HG02678 (cell line): ENCODE measurements around the gene NOD1.
"Not testable (repeated sequence)": the region's sequence is repeated elsewhere in the genome, so short reads cannot be mapped to it uniquely, and the experiment has no call there.

Experiments used
- ATAC-seq: cut with Tn5 transposase; IDR thresholded peaks from one replicate; pipeline ENCODE4 v1.9.1; 2021; ENCODE audit warnings: mild to moderate bottlenecking, moderate library complexity; ENCODE audit not compliant: unreplicated experiment

Gene NOD1

DNA sequence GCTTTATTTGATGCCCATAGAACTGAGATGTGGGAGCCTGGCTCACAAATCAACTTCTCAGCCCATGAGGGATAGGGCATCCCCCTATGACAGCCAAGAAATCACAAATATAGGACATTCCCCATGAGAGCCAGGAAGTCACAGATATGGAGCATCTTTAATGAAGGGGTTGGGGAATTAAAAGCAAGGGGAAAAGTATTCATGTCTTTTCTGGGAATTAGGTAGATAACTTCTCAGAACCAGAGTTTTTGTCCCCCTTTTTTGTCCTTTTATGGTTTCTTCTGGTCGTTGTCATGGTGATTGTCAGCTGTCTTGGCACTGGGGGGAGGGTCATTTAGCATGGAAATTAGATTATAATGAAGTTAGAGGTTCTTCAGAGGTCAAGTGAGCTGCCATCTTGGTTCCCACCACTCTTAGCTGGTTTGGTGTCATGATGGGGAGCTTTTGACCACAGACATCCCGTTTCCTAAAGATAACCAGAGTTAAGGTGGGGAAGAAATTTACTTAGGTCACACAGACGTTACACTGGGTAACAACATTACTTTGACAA, 56.9 kb downstream of the NOD1 start:
- no peak for ATAC-seq

DNA sequence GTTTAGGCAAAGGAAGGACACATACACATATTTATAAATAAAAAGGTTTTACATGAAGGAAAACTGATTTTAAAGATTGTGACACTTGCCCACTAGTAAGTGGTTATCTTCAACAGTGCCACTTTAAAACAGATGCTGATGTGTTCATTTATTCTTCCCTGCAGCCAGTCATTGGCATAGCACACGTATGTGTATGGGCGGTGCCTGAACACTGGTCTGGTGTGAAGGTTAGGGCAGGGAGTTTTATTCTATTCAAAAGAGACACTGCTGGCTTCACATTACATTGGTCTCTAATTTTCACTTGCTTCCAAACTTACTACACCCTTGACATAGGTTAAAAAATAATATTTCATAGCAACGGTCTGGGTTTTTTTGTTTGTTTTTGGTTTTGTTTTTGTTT, 57.9 kb downstream of the NOD1 start:
- ATAC-seq, result no peak

DNA sequence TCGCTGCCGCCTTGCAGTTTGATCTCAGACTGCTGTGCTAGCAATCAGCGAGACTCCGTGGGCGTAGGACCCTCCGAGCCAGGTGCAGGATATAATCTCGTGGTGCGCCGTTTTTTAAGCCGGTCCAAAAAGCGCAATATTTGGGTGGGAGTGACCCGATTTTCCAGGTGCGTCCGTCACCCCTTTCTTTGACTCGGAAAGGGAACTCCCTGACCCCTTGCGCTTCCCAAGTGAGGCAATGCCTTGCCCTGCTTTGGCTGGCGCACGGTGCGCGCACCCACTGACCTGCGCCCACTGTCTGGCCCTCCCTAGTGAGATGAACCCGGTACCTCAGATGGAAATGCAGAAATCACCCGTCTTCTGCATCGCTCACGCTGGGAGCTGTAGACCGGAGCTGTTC, 58.5 kb downstream of the NOD1 start:
- ATAC-seq, result not testable (repeated sequence)

DNA sequence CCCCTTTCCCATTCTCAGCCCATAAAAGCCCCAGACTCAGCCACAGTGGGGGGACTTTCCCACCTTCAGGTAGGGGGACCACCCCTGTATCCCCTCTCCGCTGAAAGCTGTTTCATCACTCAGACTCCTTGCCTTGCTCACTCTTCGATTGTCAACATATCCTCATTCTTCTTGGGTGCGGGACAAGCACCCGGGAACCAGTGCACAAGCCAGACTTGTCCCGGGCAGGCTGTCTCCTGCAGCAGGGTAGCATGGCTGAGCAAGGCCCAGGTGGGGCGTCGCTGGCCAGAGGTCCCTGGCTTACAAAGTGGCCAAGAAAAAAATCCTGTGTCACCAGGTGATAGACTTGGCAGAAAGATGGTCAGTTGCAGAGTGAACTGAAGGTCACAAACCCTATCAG, 64.7 kb downstream of the NOD1 start:
- no peak for ATAC-seq

DNA sequence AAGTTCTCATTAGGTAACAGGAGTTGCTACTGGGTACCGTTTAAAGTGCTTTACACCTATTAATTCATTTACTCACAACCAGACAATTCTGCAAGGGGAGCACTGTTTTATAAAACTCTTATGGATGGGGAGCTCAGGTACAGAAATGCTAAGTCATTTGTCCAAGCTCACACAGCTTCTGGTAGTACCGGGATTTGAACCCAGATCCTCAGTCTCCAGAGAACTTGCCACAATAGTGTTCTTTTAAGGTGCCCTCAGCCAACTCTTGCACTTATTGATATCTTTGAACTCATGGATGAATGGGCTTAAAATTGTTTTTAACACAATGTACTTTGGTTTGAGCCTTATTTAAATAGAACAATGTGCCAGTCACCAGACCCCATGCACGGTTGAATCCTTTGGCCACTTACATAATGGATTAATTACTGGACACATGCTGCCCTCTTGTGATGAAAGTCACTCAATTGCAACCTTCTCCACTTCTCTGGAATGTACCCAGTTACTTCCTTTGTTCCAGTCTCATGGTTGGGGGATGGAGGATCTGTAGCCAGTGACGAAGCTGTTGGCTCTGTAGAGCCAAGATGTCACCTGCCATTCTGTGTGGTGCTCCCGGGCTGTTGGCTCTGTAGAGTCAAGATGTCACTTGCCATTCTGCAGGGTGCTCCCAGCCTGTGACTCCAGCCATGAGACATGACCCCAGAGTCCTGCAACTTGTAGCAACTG, 65.6 kb downstream of the NOD1 start:
- ATAC-seq, result no peak

DNA sequence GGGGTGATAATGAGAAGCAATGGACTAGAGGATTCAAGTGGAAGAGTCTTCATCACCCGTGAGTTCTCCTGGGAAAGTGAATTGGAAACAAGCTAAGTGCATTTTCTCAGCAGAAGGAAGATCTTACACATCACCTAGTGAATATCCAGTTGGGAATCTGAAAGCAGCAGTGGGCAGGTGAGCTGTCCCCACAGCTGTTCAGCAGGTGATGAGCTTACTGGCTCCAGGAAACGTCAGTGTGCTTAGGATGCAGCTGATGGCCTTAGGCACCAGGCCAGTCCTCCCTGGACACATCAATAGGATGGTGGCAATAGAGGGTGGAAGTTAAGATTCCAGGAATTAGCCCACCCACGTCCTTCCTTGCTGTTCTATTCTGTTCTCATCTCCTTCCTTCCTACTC, 66.7 kb downstream of the NOD1 start:
- no peak for ATAC-seq

DNA sequence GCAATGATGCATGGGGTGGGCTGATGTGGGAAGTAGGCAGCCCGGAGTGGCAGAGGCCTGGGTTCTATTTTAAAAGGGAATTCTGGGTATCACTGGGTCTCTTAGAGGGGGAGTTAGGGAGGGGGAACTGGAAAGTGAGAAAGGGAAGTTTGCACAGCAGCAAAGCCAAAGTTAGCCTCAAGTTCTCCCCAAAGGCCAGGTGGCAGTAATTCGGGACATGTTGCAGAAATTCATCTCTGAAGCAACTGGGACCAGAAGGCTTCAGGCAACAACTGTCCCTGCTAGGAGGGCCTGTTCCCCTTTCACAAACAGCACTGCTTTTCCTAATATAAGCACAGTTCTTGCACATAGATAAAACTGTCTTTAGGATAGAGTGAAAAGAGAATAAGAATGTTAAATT, 67.4 kb downstream of the NOD1 start:
- no peak for ATAC-seq

DNA sequence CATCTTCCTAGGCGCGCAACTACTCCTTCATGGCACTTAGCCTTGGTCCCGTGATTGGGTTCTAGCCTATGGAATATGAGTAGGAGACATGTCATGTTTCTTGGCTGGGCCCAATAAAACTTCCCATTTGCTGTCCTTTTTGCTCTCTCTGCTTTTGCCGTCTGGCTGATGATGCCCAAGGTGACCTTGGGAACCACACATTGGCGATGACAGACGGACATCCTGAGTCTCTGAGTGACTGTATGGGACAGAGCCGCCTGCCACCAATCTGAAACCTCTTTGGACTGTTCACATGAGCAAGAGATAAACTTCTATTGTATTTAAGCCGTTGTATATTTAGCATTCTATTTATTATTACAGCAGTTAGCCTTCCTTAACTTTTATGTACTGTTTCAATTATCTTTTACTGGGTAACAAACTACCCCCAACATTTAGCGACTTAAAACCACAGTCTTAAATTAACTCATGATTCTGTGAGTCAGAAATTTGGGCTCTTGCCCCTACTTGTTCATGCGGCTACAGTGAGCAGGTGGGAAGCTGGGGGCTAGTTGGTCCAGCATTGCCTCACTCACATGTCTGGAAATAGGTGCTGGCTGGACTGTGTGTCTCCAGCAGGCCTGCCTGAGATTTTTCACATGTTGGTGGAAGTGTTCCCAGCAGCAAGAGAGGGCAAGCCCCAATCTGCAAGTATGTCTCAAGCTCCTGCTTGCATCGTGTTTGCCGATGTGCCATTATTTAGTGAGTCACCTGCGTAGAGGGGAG, 71.7 kb downstream of the NOD1 start:
- no peak for ATAC-seq

DNA sequence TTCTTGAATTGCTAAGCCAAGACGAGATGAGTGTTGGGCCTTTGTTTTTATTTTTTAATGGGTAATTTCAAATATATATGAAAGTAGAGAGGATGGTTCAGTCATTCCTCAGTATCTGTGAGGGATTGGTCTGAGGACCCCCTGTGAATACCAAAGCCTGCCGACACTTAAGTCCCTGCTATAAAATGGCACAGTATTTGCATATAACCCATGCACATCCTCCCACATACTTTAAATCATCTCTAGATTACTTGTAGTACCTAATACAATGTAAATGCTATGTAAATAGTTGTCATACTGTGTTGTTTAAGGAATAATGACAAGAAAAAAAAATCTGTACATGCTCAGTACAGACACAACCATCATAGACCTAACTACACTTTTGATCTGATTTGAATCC, 73.4 kb downstream of the NOD1 start:
- no peak for ATAC-seq

DNA sequence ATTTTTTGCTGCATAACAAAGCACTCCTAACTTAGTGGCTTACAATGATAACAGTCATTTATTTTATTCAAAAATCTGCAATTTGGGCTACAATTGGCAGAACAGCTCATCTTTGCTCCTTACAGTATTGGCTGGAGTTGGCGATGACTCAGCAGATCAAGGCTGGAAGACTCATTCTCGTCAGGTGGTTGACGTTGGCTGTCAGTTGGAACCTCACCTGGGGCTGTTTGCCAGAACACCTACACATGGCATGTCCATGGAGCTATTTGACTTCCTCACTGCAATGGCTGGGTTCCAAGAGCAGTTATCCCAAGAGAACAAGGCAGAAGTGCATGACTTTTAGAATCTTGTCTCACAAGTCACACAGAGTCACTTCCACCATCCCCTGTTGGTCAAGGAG, 75.1 kb downstream of the NOD1 start:
- ATAC-seq, result no peak

DNA sequence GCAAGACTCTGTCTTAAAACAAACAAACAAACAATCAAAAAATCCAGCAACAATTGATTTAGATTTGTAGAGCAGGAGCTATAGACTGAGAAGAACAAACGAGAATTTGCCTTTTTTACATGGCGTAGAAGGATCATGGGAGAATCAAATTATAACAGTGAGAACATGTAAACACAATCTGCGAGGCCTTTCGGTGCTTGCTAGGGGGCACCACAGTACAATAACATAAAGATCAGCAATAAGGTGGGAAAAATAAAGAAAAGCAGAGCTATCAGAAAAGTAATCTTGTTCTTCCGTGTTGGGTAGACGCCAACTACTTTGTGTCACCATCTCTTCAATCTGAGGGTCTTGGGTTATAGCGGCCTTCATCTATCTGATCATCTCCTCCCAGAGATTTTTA, 82.2 kb downstream of the NOD1 start:
- ATAC-seq, result no peak

DNA sequence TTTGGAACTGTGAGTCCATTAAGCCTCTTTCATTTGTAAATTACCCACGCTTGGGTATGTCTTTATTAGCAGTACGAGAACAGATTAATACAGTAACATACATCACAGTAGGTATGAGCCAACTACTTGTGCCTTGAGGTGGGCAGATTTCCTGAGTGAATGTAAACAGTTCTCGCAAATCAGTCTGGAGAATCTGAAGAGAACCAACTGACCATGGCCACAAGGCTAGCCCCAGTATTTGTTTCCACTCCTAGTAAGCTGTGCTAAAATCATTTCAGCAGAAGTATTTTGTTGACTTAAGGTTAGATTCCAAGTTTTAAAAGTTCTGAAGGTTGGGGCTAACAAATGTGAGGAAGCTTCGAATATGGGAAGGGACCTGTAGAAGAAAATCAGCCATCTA, 82.9 kb downstream of the NOD1 start:
- no peak for ATAC-seq

DNA sequence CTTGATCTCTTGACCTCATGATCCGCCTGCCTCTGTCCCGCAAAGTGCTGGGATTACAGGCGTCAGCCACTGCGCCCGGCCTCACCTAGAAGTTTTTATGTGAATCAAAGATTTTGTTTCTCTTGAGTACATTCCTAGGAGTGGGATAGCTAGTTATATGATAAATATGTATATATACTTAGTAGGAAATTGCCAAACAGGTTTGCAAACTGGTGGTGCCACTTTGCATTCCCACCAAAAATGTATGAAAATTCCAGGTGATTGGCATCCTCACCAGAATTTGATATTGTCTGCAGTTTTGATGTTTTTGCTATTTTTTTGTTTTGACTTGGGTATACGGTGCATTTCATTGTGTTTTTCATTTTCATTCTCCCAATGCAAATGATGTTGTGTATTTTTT, 86.8 kb downstream of the NOD1 start:
- ATAC-seq, result no peak

DNA sequence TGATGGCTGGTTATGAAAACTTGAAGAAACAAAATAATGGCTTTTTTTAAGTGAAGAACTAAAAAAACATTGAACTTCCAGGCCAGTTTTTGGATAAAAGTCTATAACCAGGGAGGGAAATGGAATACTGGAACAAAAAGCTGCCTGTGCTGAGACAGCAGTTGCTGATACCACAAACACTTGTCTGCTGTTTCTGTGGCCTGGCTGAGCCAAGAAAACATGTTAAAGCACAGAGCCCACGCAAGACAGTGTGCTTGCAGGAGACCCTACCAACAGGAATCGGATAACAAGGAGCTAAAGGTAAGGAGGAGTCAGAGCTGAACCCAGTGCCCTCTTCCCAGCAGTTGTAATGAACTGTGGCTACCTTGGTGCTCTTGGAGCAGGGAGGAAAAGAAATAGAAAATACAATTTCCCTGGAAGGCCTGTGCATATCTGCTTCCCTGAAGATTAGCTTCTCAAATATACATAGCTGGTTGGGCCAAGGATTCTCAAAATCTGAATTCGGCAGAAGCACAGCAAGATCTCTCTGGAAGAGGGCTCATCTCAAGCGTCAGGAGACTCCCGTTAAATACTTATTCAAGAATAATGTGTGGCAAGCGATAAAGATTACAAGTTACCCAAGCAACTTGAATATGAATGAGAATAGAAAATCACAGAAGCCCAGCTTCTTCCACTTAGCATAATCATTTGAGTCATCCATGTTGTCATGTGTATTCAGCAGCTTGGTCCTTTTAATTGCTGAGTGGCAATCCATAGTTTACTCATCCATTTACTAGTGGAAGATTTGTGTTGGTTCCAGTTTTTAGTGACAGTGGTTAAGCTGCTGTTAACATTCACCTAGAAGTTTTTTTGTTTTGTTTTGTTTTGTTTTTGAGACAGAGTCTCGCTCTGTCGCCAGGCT, 87.6 kb downstream of the NOD1 start:
- no peak for ATAC-seq

DNA sequence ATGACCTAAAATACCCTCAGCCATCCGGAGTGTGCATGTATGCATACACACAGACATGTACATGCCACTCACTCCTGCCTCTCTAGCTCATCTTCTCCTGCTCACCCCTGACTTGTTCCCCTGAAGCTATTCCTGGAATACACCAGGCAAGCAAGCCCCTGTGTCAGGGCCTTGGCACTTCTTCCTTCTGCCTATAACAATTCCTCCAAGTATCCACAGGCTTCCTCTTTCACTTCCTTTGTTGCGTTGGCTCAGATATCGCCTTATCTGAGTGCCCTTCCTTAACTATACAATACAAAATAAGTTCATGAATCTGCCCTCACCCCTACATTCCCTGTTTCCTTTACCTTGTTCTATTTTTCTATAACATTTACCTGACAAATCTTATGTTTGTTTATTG, 88.8 kb downstream of the NOD1 start:
- no peak for ATAC-seq

DNA sequence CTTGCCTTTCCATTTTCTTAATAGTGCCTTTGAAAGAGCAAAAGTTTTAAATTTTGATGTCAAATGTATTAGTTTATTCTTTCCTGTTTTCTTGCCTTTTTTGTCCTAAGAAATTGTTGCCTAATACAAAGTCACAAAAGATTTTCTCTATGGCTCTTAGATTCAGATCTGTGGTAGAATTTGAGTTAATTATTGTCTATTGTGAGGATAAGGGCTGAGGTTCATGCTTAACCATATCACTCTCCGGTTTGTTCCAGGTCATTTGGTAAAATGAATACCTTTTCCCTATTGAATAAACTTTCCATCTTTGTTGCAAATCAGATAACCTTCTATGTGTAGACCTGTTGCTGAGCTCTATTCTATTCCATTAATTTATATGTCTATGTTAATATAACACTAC, 96.0 kb downstream of the NOD1 start:
- no peak for ATAC-seq

DNA sequence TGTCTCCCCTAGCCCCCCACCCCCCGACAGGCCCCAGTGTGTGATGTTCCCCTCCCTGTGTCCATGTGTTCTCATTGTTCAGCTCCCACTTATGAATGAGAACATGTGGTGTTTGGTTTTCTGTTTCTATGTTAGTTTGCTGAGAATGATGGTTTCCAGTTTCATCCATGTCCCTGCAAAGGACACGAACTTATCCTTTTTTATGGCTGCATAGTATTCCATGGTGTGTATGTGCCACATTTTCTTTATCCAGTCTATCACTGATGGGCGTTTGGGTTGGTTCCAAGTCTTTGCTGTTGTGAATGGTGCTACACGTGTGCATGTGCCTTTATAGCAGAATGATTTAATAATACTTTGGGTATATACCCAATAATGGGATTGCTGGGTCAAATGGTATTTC, 97.8 kb downstream of the NOD1 start:
- ATAC-seq, result not testable (repeated sequence)

DNA sequence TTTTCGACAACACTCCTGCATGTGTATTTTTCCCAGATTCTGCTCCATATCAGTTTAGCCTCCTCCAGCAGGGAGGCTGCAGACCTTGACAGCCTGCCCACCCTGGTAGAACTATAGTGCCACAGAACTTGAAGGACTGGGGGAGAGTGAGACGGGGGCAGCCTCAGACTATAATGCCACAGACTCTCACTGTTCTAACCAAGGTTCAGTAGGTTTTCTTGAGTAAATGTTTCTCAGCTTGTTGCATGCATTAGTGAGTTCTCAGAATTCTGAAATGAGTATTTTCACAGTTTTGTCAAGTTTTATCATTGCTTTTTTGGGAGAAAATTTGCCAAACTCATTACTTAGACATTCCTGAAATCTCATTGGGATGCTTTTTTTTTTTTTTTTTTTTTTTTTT, 98.3 kb downstream of the NOD1 start:
- no peak for ATAC-seq

DNA sequence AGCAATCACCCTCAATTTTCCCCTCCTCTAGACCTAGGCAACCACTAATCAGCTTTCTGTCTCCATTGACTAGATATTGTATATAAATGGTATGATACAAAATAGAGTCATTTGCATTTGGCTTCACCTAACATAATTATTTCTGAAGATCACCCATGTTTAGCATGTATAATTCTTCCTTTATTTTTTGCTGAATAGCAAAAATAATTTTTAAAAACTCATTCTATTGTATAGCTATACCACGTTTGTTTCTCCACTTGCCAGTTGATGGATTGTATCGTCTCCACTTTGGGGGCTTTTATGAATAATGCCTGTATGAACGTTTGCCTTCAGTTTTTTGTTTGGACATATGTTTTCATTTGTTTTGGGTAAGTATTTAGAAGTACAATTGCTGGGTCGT, 98.8 kb downstream of the NOD1 start:
- no peak for ATAC-seq

DNA sequence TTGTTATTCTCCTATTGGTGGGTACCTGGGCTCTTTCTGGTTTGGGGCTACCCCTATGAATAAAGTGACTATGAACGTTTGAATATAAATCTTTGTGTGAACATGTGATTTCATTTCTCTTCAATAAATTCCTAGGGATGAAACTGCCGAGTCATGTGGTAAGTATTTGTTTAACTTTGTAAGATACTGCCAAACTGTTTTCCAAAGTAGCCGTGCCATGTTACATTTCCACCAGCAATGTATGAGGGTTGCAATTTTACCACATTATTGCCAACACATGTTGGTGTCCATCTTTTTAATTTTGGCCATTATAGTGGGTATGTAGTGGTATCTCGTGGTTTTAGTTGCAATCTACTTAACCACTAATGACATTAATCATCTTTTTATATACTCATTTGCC, 99.5 kb downstream of the NOD1 start:
- no peak for ATAC-seq

DNA sequence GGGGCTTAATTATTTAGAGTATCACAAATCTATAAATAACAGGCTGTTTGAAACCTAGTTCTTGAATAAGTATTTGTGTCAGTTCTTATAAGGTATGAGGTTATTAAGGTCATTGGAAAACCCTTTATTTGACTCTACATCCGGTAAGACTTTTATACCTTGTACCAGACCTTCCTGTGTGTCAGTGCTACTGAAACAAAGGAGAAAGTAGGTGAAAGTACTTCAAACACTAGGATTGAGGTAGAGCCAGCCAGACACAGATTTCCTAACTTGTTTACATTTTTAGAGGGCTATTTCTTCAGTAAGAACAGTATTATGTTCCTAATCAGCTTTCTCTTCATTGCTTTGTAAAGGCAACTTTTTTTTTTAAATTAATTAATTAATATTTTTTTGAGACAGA, 100.3 kb downstream of the NOD1 start:
- no peak for ATAC-seq
